GM18907 (cell line): Measurements from ENCODE around the gene FAM89B.

Experiments used
- ATAC-seq: cut with Tn5 transposase; IDR thresholded peaks from one replicate; pipeline ENCODE4 v1.9.1; 2021; ENCODE audit warnings: mild to moderate bottlenecking, moderate library complexity; ENCODE audit not compliant: unreplicated experiment

The FAM89B gene

DNA sequence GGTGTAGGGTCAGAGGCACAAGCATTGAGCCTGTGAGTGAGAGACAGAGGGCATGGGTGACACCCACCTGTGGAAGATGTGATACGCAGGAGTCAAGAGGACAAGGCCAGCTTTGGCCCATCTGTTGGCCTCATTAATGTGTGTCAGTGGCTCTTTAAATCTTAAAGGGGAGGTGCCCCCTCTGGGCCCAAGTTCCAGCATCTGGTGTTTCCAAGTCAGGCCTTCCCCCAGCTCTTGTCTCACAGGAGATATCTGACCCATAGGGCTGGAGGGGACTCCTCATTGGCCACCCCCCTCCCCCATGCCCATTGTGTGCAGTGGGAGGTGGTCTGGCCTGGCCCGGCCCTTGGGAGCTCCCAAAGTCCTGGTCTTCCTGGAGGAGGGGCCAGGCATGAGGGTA lies 14.3 kb downstream of the FAM89B start:
- ATAC-seq, result no peak

GRCh38 chr11:65588199-65589054 lies 16.1 kb downstream of the FAM89B start:
- ATAC-seq, result peak; percentile 75

- no peak for ATAC-seq
Observed at GRCh38 chr11:65589444-65590239, 17.3 kb downstream of the FAM89B start.

DNA sequence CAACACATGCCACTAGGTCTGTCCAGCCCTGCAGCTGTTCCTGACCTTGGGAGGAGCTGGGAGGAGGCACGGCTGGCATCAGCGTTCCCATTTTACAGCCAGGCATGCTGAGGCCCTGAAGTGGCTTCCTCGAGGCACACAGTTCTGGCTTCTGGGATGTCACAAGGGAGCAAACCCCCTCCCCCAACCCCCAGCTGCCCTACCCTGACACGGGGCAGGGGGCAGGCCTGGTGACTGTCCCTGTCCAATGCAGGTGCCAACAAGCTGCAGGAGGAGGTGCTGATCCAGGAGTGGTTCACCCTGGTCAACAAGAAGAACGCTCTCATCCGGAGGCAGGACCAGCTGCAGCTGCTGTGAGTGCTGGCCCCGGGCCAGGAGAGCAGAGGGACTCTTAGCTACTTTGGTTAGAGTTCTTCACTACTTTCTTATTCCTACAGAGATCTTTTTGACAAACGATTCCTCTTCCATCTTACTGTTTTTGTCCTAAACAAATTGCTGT lies 18.0 kb downstream of the FAM89B start:
- ATAC-seq, result no peak

DNA sequence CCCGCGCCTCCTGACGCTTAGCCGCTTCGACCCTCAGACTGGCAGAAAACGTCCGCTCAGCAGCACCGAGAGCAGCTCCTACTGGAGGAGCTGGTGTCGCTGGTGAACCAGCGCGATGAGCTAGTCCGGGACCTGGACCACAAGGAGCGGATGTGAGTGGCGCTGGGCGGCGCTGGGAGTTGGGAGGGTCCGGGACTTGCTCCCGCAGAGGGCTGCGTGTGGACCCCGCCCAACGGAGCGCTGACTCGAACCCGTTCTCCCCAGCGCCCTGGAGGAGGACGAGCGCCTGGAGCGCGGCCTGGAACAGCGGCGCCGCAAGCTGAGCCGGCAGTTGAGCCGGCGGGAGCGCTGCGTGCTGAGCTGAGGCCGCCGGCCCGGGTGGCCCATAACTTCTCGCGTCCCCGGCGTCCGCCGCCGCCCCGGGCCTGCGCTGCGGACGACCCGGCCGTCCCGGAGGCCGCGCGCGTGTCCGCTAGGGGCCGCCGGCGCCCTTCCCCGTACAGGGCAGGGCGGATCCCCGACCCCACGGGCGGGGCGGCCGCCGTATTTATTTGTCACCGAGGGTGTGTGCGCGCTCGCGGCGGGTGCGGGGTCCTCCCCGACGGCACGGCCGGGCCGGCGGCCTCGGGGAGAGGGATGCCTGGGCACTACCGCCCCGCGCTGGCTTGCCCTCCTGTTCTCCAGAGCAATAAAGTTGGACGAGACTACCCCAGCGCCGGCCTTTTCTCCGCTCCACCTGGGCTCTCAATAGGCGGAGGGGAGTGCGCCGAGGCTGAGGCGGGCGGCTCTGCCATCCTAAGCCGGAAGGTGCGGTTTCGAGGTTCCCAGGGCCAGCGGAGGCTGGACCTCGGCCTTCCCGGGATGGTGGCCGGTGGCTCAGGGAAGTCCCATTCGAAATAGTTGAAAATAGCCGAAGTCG lies 19.9 kb downstream of the FAM89B start:
- no peak for ATAC-seq

- ATAC-seq, result no peak
Observed at GRCh38 chr11:65592858-65593517, 20.6 kb downstream of the FAM89B start.

DNA sequence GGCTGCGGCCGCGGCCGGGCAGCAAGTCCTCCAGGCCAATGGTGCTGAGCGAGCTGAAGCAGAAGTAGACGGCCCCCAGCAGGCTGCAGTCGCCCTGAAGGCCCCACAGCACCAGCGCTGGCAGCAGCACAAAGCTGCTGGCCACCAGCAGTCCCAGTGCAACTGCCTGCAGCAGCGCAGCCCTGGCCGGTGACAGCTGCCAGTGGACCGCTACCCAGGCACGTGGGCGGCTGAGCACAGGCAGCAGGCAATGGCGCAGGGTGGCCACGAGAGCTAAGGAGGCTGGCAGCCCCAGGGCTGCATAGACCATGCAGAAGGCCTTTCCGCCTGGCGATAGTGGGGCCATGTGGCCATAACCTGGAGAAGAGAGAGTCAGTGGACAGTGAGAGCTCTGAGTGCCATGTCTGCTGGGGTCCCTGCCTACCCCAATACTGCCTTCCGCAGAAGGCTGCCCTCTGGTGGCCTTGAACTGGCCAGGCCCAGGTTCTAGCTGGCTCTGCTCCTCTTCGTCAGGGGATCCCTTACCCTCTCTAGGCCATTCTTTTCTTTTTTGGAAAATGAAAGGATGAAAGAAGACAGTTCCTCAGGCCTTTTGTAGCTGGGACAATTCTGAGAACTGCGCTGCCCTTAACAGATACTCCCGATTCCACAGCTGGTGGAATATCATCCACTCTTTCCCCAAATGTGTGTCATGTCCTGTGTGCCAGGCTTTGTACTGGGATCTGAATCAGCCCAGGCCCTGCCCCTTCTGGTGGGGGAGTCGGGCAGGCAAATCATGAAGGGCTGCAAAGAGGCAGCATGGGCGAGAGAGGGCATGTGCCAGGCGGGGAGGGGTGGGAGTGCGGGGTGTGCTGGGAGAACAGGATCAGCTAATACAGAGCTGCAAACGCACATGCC lies 21.4 kb downstream of the FAM89B start:
- no peak for ATAC-seq

DNA sequence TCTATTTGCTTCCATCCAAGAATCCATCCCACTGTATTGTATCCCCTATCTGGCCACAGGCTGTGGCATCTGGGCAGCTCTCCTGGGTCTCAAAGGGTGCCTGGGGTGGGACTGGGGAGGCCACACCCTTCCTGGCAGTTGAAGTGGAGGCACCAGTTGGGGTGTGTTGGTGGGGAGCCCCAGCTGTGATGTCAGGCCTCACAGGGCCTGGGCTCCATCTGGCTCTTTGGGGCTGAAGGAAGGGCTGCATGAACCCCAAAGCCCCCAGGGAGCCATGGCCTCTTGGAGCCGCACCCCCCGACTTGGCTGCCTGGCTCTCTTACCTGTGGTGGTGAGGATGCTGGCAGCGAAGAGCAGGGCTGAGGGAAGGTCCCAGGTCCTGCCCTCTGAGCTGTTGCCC lies 22.8 kb downstream of the FAM89B start:
- ATAC-seq, result no peak

DNA sequence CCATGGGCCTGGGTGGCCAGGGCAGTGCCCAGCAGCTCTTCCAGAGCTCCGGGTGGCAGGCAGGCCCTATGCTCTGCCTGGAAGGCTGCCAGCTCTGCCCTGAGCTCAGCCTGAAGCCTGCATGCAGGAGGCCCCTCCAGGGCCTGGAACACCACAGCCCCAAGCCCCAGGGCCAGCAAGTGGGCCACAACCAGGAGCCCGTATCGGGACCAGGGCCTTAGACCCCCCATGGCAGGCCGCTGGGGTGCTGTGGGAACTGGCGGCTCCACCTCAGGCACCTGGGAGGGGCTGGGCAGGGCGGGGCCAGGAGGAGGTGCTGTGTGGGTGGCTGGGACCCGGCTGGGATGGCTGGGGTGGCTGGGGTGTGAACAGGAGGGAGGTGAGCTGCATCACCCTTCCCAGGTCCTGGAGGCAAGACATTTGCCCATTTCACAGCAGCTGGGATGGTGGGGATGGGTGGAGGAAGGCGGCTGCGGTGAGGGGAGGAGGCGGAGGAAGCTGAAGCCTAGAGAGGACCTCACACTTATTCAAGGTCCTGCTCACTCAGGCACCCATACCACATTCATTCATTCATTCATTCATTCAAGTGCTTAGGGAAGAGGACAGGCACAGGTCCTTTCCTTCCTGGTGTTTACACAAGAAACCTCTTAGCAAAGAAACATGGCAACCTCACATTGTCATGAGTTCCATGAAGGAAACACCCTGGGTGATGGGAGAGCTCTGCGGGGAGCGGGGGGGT lies 23.4 kb downstream of the FAM89B start, which contains the start of gene KCNK7:
Gene KCNK7, minus strand, starts transcription at position 258 of the 739 bp plus-strand sequence. Its CDS starts 28 bp downstream, at position 230.
- ATAC-seq, result no peak

- ATAC-seq, result no peak
Observed at GRCh38 chr11:65596520-65596919, 24.2 kb downstream of the FAM89B start.

- no peak for ATAC-seq
Observed at GRCh38 chr11:65598258-65598699, 25.9 kb downstream of the FAM89B start.

DNA sequence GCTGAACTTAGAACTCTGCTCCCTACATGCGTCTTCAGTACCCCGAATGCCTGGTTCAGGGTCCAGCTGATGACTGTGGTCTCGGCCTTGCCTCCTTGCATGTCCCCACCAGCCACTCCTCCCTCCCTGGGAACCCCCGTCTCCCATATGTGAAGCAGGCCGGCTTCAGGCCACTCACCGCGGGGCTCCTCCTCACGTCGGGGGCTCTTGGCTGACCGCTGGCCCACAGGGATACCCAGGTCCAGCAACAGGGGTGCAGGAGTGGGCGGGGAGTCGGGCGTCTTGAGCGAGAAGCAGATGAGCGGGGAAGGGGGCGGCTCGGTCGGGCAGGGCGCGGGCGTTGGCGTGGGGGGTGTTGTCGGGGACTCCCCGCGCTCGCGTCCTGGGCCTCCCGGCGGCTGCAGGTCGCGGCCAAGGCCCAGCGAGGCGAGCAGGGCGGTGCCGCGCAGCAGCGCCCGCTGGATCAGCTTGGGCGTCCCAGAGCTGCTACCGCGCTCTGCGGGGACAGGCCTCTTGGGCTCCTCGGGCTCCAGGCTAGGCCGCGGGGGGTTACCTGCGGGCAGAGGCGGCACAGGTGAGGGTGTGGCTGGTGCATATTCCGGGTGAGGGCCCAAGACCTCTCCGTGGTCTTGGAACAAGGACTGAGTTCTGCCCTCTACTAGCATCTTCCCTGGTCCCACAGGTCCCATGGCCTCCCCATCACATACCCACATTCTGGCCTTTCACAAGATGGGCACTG lies 27.0 kb downstream of the FAM89B start:
- no peak for ATAC-seq

- ATAC-seq, result no peak
Observed at GRCh38 chr11:65599955-65600246, 27.6 kb downstream of the FAM89B start.

- ATAC-seq, result no peak
Observed at GRCh38 chr11:65604258-65604657, 31.9 kb downstream of the FAM89B start.

- no peak for ATAC-seq
Observed at GRCh38 chr11:65606876-65607613, 34.7 kb downstream of the FAM89B start.

GRCh38 chr11:65607614-65608426 lies 35.5 kb downstream of the FAM89B start:
- ATAC-seq, result no peak
